ENCODE data around the gene CTBP2.

CTBP2 gene

DNA sequence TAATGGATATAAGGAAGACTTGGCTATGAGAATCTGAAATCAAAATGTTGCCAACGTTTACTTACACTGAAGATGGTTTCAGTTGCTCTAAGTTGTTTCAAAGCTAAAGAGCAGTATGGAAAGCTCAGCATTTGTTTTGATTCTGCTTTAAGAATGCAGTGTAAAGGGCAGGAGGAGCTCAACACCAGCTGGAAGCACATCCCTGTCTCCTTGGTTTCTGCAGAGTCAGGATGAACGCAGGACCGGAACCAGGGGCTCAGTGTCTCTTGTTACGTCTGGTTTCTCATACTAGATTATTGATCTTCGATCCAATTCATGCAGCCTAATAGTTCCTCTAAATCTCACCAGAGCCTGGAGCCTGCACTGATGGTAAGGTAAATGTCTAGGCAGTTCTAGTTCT, 194.4 kb downstream of the CTBP2 start:
- Histone ChIP-seq H3K4me1 (ENCODE audit: low read length) (peaks cover 23% of the 10 kb centered on the region), H3F3A (ENCODE audit: insufficient read depth, low read length) (no peaks in the 10 kb centered on the region; the same call in 1 of the 2 replicates), H3K9me3 (replicated peaks; ENCODE audit: insufficient read depth, low read length) (no peaks in the 10 kb centered on the region), H3K27me3 (replicated peaks; ENCODE audit: insufficient read depth, low read length) (no peaks in the 10 kb centered on the region), H3K4me3 (ENCODE audit: low read length) (no peak overlapping the region), H4K20me1 (ENCODE audit: insufficient read depth, low read length) (no peaks in the 10 kb centered on the region; the same call in 1 of the 2 replicates), H3K36me3 (replicated peaks; ENCODE audit: insufficient read depth, low read length) (no peaks in the 10 kb centered on the region), H3K9ac (ENCODE audit: low read length) (no peak overlapping the region), H3K9me2 (replicated peaks; ENCODE audit: insufficient read depth, low read length) (no peaks in the 10 kb centered on the region), H3K27ac (ENCODE audit: low read length) (no peak overlapping the region), H2AFZ (ENCODE audit: low read length) (no peak overlapping the region), H3K79me2 (ENCODE audit: low read length) (peaks cover 40% of the 10 kb centered on the region), H3K4me2 (ENCODE audit: low read depth, low read length) (no peak overlapping the region)
- TF ChIP-seq, protein P1, sequence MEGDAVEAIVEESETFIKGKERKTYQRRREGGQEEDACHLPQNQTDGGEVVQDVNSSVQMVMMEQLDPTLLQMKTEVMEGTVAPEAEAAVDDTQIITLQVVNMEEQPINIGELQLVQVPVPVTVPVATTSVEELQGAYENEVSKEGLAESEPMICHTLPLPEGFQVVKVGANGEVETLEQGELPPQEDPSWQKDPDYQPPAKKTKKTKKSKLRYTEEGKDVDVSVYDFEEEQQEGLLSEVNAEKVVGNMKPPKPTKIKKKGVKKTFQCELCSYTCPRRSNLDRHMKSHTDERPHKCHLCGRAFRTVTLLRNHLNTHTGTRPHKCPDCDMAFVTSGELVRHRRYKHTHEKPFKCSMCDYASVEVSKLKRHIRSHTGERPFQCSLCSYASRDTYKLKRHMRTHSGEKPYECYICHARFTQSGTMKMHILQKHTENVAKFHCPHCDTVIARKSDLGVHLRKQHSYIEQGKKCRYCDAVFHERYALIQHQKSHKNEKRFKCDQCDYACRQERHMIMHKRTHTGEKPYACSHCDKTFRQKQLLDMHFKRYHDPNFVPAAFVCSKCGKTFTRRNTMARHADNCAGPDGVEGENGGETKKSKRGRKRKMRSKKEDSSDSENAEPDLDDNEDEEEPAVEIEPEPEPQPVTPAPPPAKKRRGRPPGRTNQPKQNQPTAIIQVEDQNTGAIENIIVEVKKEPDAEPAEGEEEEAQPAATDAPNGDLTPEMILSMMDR (IDR thresholded peaks at IDR 0.05; ENCODE audit: low read length) = no peak
- TF ChIP-seq EZH2phosphoT487 (IDR thresholded peaks at IDR 0.05; ENCODE audit: low read length) = no peak
- TF ChIP-seq EZH2 (optimal IDR thresholded peaks at IDR 0.05; ENCODE audit: low read depth, low read length) = no peak
- no peak for DNase-seq

DNA sequence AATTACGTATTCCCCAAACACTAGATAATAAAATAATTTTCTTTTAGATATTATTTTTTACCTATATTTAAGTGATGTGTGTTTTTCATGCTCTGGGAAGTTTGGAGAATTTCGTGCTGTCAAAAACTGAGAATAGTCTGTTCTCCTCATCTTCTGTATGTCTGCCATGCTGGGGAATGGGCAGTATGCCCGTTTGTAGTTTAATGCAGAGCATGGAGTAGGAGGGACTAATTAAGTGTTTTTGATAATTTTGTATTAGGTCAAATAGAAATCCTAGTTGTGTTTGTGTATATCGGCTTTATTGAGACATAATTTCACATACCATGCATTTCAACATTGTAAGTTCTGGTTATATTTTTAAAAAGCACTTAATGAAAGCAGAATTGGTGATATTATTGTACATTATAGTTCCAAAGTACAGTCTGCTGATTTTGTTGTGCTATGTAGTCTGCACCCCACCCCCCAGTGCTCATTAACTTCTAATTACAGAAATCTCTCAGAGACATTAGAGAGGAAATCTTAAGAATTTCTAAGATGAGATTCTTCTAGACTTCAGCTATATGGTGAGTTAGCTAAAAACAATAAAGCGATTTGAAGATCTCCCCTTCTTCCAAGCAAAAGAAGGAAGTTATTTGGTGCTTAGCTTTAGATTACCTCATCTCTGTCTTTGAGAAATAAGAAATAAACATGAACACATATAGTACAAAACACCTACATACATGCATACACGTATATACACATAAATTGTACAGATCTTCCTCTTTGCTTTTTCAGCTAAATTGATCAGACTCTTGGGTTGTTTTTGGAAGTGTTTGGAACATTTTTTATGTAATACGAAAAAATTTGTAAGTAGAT, 196.3 kb downstream of the CTBP2 start:
- peaks cover 7% of the 10 kb centered on the region; the same call in 1 of the 2 replicates for H3F3A ChIP-seq (ENCODE audit: insufficient read depth, low read length)
- H3K9me2 ChIP-seq (replicated peaks; ENCODE audit: insufficient read depth, low read length) = no peaks in the 10 kb centered on the region
- H3K4me3 ChIP-seq (ENCODE audit: low read length) = no peak overlapping the region
- DNase-seq = no peak
- H3K27me3 ChIP-seq (replicated peaks; ENCODE audit: insufficient read depth, low read length) = no peaks in the 10 kb centered on the region
- no peaks in the 10 kb centered on the region for H3K9me3 ChIP-seq (replicated peaks; ENCODE audit: insufficient read depth, low read length)
- H4K20me1 ChIP-seq (ENCODE audit: insufficient read depth, low read length) = 0 out of 2 replicates have a peak, but pooled peaks cover 3% of the 10 kb centered on the region
- H3K4me1 ChIP-seq (ENCODE audit: low read length) = peaks cover 20% of the 10 kb centered on the region
- H2AFZ ChIP-seq (ENCODE audit: low read length) = no peak overlapping the region
- H3K27ac ChIP-seq (ENCODE audit: low read length) = no peak overlapping the region
- H3K9ac ChIP-seq (ENCODE audit: low read length) = no peak overlapping the region
- no peaks in the 10 kb centered on the region for H3K36me3 ChIP-seq (replicated peaks; ENCODE audit: insufficient read depth, low read length)
- H3K79me2 ChIP-seq (ENCODE audit: low read length) = peaks cover 44% of the 10 kb centered on the region
- H3K4me2 ChIP-seq (ENCODE audit: low read depth, low read length) = no peak overlapping the region
- TF ChIP-seq EZH2 (optimal IDR thresholded peaks at IDR 0.05; ENCODE audit: low read depth, low read length) = no peak
- no peak for TF ChIP-seq EZH2phosphoT487 (IDR thresholded peaks at IDR 0.05; ENCODE audit: low read length)
- TF ChIP-seq, protein P1 (IDR thresholded peaks at IDR 0.05; ENCODE audit: low read length) = no peak

DNA sequence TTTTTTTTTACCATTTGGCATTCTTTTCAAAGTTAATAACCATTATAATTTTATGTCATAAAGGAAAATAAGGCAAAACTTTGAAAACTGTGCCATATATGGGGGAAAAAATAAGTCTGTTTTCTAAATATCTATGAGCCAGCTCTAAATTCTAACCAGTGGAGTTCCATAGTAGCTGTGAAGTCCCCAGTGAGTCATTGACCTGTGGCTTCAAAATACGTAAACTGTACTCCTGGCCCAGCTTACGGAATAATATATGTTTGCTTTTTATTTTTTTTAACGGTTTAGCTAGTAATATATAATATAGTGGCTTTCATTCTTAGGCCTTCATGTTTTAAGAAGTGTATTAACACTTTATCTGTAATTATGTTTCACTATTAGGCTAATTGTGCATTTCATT, 197.9 kb downstream of the CTBP2 start:
- no peak for DNase-seq
- Histone ChIP-seq H3K9me2 (replicated peaks; ENCODE audit: insufficient read depth, low read length) (no peaks in the 10 kb centered on the region), H3K36me3 (replicated peaks; ENCODE audit: insufficient read depth, low read length) (no peaks in the 10 kb centered on the region), H3F3A (ENCODE audit: insufficient read depth, low read length) (peaks cover 7% of the 10 kb centered on the region; the same call in 1 of the 2 replicates), H3K27ac (ENCODE audit: low read length) (no peak overlapping the region), H4K20me1 (ENCODE audit: insufficient read depth, low read length) (0 out of 2 replicates have a peak, but pooled peaks cover 3% of the 10 kb centered on the region), H3K9me3 (replicated peaks; ENCODE audit: insufficient read depth, low read length) (no peaks in the 10 kb centered on the region), H2AFZ (ENCODE audit: low read length) (no peak overlapping the region), H3K4me1 (ENCODE audit: low read length) (peaks cover 15% of the 10 kb centered on the region; the same call in 1 of the 2 replicates), H3K4me3 (ENCODE audit: low read length) (no peak overlapping the region), H3K27me3 (replicated peaks; ENCODE audit: insufficient read depth, low read length) (no peaks in the 10 kb centered on the region), H3K79me2 (ENCODE audit: low read length) (peaks cover 45% of the 10 kb centered on the region), H3K9ac (ENCODE audit: low read length) (no peak overlapping the region), H3K4me2 (ENCODE audit: low read depth, low read length) (no peak overlapping the region)
- TF ChIP-seq, protein P1 (IDR thresholded peaks at IDR 0.05; ENCODE audit: low read length) = no peak
- no peak for TF ChIP-seq EZH2phosphoT487 (IDR thresholded peaks at IDR 0.05; ENCODE audit: low read length)
- no peak for TF ChIP-seq EZH2 (optimal IDR thresholded peaks at IDR 0.05; ENCODE audit: low read depth, low read length)

All from MM.1S (cell line).